Breast epithelium (tissue), 4 donors: Measurements from ENCODE around the gene KNSTRN. TPM values are rescaled to one million over a fixed set of nuclear protein-coding genes. Genes with fewer than 3 reads are reported as not detected.

ENCODE experiments used
- DNase-seq, 2 donors: peaks; one replicate each; pipeline ENCODE4 v3.0.0-alpha.2; 2019; ENCODE audit warnings: low spot score in 2 of 2
- H3K27ac ChIP-seq, 2 donors: fragments of 200-600 bp; sonication (generic) in 1 of 2; one replicate each; pipeline ENCODE4 v1.5.1; 2016 to 2019; ENCODE audit warnings: mild to moderate bottlenecking in 1 of 2
- H3K27me3 ChIP-seq, 2 donors: fragments of 200-600 bp; sonication (generic) in 1 of 2; one replicate each; pipeline versions ENCODE4 v1.5.1 to v1.6.0; 2017 to 2019; ENCODE audit warnings: control low read depth in 1 of 2, mild to moderate bottlenecking in 1 of 2
- H3K36me3 ChIP-seq: fragments of 200-600 bp; one replicate; pipeline ENCODE4 v1.5.1; 2019
- H3K4me1 ChIP-seq, 2 donors: fragments of 200-600 bp; sonication (generic); one replicate each; pipeline ENCODE4 v1.5.1; 2016 to 2019; ENCODE audit warnings: control low read depth in 1 of 2
- H3K4me3 ChIP-seq, 3 donors: fragments of 200-600 bp; sonication (generic); 1 replicate in 2 of 3; 2 replicates in 1 of 3; pipeline ENCODE4 v1.5.1; 2016 to 2019; ENCODE audit warnings: mild to moderate bottlenecking in 3 of 3, moderate library complexity in 2 of 3
- H3K9me3 ChIP-seq, 2 donors: fragments of 200-600 bp; sonication (generic) in 1 of 2; one replicate each; pipeline ENCODE4 v1.5.1; 2016 to 2019; ENCODE audit warnings: control low read depth in 1 of 2
- POLR2A ChIP-seq: fragments of 450-650 bp; IDR thresholded peaks from one replicate; pipeline ENCODE4 v1.6.1; 2016; ENCODE audit warnings: antibody characterized with exemption, mild to moderate bottlenecking, moderate library complexity
- POLR2AphosphoS5 ChIP-seq, 3 donors: sonication (generic); formaldehyde crosslinking; IDR thresholded peaks; one replicate each; pipeline ENCODE4 v1.6.1; 2017; ENCODE audit warnings: antibody characterized with exemption in 3 of 3
- intact Hi-C: fragments of 100-400 bp; cut with DNase I; formaldehyde crosslinking; loops from one replicate; pipeline ENCODE4 v1.15.1; 2023; ENCODE audit warnings: low total_unique reads
- total RNA-seq, 3 donors: library from RNA; depleted of rRNA; stranded (reverse); fragments of >200 nt; gene quantifications; one replicate each; pipeline ENCODE4 v1.1.0, GENCODE V29; 2016
- TF ChIP-seq, protein P1 (sequence below), 3 donors: fragments of 450-650 bp; IDR thresholded peaks; one replicate each; pipeline ENCODE4 v1.5.1; 2016 to 2017; ENCODE audit warnings: antibody characterized with exemption in 3 of 3, mild to moderate bottlenecking in 3 of 3, moderate library complexity in 3 of 3

The KNSTRN gene
- total RNA-seq, 3 donors from 2014 or later, result 9.1 to 19.8 (median 12.1) TPM

- peaks cover 13 to 27% of the 10 kb centered on the region in 2 donors for H3K4me1 ChIP-seq
- H3K27ac ChIP-seq, result peak overlapping the region; percentile 40 to 88
- TF ChIP-seq POLR2A (no peak), POLR2AphosphoS5 (IDR thresholded peaks at IDR 0.05) (no peak)
- TF ChIP-seq, protein P1, sequence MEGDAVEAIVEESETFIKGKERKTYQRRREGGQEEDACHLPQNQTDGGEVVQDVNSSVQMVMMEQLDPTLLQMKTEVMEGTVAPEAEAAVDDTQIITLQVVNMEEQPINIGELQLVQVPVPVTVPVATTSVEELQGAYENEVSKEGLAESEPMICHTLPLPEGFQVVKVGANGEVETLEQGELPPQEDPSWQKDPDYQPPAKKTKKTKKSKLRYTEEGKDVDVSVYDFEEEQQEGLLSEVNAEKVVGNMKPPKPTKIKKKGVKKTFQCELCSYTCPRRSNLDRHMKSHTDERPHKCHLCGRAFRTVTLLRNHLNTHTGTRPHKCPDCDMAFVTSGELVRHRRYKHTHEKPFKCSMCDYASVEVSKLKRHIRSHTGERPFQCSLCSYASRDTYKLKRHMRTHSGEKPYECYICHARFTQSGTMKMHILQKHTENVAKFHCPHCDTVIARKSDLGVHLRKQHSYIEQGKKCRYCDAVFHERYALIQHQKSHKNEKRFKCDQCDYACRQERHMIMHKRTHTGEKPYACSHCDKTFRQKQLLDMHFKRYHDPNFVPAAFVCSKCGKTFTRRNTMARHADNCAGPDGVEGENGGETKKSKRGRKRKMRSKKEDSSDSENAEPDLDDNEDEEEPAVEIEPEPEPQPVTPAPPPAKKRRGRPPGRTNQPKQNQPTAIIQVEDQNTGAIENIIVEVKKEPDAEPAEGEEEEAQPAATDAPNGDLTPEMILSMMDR (IDR thresholded peaks at IDR 0.05), result no peak
- intact Hi-C loops, result no loop called here
- H3K36me3 ChIP-seq, result no peaks in the 10 kb centered on the region
- peak in 1 of 2 donors; percentile 56 for DNase-seq
- H3K9me3 ChIP-seq, result no peaks in the 10 kb centered on the region
- H3K4me3 ChIP-seq, result peak overlapping the region; percentile 86 to 93 (median 86)
- no peaks in the 10 kb centered on the region for H3K27me3 ChIP-seq
Measured at GRCh38 chr15:40439960-40440742, 57.6 kb downstream of the KNSTRN start.

DNA sequence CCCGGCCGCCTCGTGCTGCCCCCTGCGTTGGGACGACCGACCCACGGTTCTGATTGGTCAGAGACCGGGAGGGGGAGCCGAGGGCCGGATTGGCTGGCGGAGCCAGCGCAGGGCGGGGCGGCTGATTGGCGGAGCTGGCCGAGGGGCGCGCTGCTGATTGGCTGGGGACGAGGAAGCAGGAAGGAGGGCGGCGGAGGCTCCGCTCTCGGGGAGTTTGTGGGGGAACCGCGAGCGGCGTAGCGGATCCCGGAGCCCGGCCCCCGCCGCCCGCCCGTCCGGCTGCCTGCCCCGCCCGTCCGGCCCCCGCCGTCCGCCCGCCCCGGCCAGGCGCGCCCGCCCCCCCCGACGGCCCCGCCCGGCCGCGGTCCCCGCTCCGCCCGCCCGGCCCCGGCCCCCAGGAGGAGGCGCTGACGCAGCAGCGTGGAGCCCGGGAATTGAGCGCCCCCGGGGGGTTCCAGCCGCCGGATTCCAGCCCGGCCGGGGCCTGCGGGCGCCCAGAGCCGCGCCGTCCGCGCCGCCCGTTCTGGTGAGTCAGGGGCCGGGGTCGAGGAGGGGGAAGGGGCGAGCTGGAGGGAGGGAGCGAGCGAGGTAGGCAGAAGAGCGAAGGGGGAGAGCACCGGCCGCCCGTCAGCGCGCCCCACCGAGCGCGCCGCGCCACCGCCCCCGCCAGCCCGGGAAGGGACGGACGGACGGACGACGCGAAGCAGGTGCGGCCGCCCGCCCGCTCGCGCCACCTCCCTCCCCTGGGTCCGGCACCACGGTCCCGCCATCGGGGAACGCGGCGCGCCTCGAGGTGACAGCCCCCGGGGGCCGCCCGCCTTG is 58.4 kb downstream of the KNSTRN start, which contains the start of gene BAHD1:
Gene BAHD1 (plus strand): TSS at position 211 of the 822 bp plus-strand sequence. CDS start 17,512 bp downstream, outside the sequence.
- H3K27ac ChIP-seq, result peak within 1 kb of the TSS; percentile 73 to 88
- no peaks in the 10 kb centered on the region for H3K9me3 ChIP-seq
- H3K27me3 ChIP-seq, result no peaks in the 10 kb centered on the region
- H3K4me3 ChIP-seq, result peak within 1 kb of the TSS; percentile 86 to 93 (median 86)
- TF ChIP-seq POLR2A (no peak), POLR2AphosphoS5 (IDR thresholded peaks at IDR 0.05) (peak in 1 of 3 donors; percentile 32)
- DNase-seq, result peak; percentile 93 to 95
- H3K4me1 ChIP-seq, result peaks cover 13 to 27% of the 10 kb centered on the region in 2 donors
- no peaks in the 10 kb centered on the region for H3K36me3 ChIP-seq
- intact Hi-C loops, result no loop called here

DNA sequence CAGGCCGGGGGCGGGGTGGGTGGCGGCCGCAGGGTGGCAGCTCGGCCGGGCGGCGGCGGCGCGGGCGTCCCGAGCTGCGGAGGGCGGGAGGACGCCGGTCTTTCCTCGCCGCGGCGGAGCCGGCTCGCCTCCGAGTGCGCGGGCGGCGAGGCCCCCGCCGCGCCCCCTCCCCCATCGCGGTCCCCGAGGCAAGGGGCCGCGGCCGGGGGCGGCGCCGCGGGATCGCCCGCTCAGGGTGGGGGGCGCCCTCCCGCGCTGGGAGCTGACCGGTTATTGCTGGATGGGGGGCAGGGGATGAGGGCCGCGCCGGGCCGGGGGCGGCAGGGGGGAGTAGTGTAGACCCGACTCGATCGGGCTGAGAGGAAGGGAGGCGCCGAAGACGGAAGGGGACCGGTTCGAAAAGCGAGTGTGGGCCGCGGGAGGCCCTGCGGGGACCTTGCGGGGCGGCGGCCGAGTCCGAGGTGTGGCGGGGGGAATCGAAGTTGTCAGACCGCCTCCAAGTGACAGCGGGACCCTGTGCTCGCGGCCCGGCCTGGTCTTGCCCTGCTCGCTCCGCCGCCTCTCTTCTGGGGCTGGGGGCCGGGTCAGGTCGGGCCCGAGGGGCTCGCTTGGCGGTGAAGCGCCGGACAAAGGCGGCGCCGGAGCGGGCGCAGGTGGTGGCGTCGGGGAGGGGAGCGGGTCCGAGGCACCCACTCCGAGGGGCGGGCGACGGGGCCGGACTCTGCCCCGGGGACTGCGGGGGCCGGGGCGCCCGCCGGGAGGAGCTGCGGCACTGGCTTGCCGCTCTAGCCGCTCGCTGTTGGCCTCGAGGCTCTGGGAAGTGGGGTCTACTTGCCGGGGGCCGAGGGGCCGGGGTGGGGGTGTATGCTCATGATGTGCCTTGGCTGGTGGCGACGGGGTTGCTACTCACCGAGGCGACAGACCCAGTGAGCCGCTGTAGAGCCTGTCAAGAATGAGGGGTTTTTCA is 59.3 kb downstream of the KNSTRN start:
- no peaks in the 10 kb centered on the region for H3K36me3 ChIP-seq
- intact Hi-C loops, result no loop called here
- peak overlapping the region; percentile 86 to 93 (median 86) for H3K4me3 ChIP-seq
- peak overlapping the region; percentile 73 to 88 for H3K27ac ChIP-seq
- H3K27me3 ChIP-seq, result no peaks in the 10 kb centered on the region
- no peak for DNase-seq
- no peaks in the 10 kb centered on the region for H3K9me3 ChIP-seq
- peaks cover 13 to 22% of the 10 kb centered on the region in 2 donors for H3K4me1 ChIP-seq
- TF ChIP-seq POLR2A (no peak), POLR2AphosphoS5 (IDR thresholded peaks at IDR 0.05) (no peak)
- TF ChIP-seq, protein P1 (IDR thresholded peaks at IDR 0.05), result no peak

- TF ChIP-seq POLR2A (no peak), POLR2AphosphoS5 (IDR thresholded peaks at IDR 0.05) (no peak)
- TF ChIP-seq, protein P1 (IDR thresholded peaks at IDR 0.05), result no peak
- DNase-seq, result no peak
- H3K27ac ChIP-seq, result peak overlapping the region in 1 of 2 donors; percentile 36
- no peaks in the 10 kb centered on the region for H3K36me3 ChIP-seq
- intact Hi-C loops, result no loop called here
- H3K9me3 ChIP-seq, result no peaks in the 10 kb centered on the region
- H3K4me1 ChIP-seq, result peaks cover 10 to 15% of the 10 kb centered on the region in 2 donors
- peak overlapping the region in 1 of 3 donors; percentile 93 for H3K4me3 ChIP-seq
- no peaks in the 10 kb centered on the region for H3K27me3 ChIP-seq
Measured at GRCh38 chr15:40443255-40443654, 60.7 kb downstream of the KNSTRN start.

- H3K27me3 ChIP-seq, result no peaks in the 10 kb centered on the region
- no peak overlapping the region for H3K4me3 ChIP-seq
- no peaks in the 10 kb centered on the region for H3K9me3 ChIP-seq
- DNase-seq, result no peak
- TF ChIP-seq POLR2AphosphoS5 (IDR thresholded peaks at IDR 0.05) (no peak), POLR2A (no peak)
- TF ChIP-seq, protein P1 (IDR thresholded peaks at IDR 0.05), result no peak
- H3K27ac ChIP-seq, result peak overlapping the region in 1 of 2 donors; percentile 36
- peaks cover 10 to 15% of the 10 kb centered on the region in 2 donors for H3K4me1 ChIP-seq
- intact Hi-C loops, result no loop called here
- no peaks in the 10 kb centered on the region for H3K36me3 ChIP-seq
Measured at GRCh38 chr15:40443846-40444245, 61.3 kb downstream of the KNSTRN start.
